Measurements from ENCODE around the gene SULT1C2. TPM values are rescaled to one million over a fixed set of nuclear protein-coding genes. Genes with fewer than 3 reads are reported as not detected.

SULT1C2 gene
- total RNA-seq = under 1 TPM in 1 of 2 donors, not detected in 1; 0.43 TPM
- polyA plus RNA-seq (ENCODE audit: insufficient read depth, low read depth, low replicate concordance) = 1.3 TPM
- long read RNA-seq, donor 1, partial matches to known transcripts = 0 of 1 reads
- long read RNA-seq, donor 1, other reads (novel, unspliced or antisense) = 0 of 1 reads
- long read RNA-seq, donor 2 = 0 reads

DNA sequence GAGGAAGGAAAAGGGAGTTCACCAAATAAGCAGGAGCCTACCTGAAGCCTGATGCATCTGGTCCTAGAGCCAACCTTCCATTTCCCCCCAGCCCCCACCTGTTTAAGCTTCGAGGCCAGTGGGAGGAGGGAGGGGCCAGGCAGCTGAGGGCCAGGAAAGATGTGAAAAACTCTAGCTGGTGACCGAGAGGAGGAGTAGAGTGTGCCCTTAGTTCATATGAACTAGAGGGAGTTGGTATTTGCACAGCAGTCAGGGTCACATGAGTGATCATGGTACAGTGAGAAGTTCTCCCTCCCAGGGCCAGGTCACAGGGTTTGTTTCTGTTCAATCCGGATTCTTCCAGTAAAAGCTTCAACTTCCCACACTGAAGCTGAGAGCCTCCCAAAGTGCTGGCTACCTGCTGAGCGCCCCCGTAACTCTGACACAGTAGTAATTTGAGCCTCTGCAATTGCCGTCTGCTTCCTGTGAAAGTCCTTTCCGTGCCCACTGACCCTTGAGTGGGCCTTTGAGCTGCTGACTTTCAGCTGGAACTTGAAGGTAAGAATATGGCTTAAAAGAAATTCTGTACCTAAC is at the start of gene SULT1C2:
SULT1C2 (plus strand) TSS at position 362 of the 573 bp plus-strand sequence. CDS start 4,773 bp downstream, outside the sequence.
- Histone ChIP-seq H3K4me3 (no peak within 1 kb of the TSS), H3K27ac (no peak within 1 kb of the TSS), H3K4me1 (no peaks in the 10 kb centered on the region), H3K9me3 (no peaks in the 10 kb centered on the region), H3K27me3 (no peaks in the 10 kb centered on the region), H3K36me3 (ENCODE audit: low read depth, missing control alignments) (no peaks in the 10 kb centered on the region)
- no peak for DNase-seq
- no peak for TF ChIP-seq POLR2A (IDR thresholded peaks at IDR 0.05)
- TF ChIP-seq, protein P1, sequence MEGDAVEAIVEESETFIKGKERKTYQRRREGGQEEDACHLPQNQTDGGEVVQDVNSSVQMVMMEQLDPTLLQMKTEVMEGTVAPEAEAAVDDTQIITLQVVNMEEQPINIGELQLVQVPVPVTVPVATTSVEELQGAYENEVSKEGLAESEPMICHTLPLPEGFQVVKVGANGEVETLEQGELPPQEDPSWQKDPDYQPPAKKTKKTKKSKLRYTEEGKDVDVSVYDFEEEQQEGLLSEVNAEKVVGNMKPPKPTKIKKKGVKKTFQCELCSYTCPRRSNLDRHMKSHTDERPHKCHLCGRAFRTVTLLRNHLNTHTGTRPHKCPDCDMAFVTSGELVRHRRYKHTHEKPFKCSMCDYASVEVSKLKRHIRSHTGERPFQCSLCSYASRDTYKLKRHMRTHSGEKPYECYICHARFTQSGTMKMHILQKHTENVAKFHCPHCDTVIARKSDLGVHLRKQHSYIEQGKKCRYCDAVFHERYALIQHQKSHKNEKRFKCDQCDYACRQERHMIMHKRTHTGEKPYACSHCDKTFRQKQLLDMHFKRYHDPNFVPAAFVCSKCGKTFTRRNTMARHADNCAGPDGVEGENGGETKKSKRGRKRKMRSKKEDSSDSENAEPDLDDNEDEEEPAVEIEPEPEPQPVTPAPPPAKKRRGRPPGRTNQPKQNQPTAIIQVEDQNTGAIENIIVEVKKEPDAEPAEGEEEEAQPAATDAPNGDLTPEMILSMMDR (IDR thresholded peaks at IDR 0.05) = no peak
- intact Hi-C loops (cut with DNase I; ENCODE audit: low total_unique reads) = no loop called here
- WGBS, 2 donors = 36 to 46% methylated on average over 7 of the region's 7 CpGs

DNA sequence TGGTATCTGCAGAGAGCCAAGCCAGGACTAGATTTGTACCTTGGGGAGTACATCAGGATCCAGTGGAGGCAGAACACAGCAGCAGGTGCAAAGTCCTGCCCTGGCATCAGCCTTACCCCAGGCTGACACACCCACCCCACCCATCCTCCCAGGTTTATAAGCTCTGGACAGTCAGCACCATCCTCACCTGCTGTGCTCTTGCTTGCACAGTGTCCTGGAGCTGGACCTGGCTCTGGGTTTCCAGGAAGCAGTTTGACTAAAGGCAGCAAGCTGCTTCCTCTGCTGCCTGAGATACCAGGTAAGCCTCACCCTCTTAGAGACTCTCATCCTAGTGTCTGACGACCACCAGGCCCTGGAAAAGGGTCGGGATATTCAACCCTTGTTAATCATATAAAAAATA is 48.9 kb upstream of the SULT1C2 start, which contains the start of gene SULT1C3:
SULT1C3 (plus strand) TSS at position 183 of the 400 bp plus-strand sequence. CDS start 7,227 bp downstream, outside the sequence.
- WGBS, 2 donors = 67 to 95% methylated on average over 2 of the region's 2 CpGs
- Histone ChIP-seq H3K4me1 (no peaks in the 10 kb centered on the region), H3K4me3 (no peak within 1 kb of the TSS), H3K27me3 (no peaks in the 10 kb centered on the region), H3K9me3 (no peaks in the 10 kb centered on the region), H3K27ac (no peak within 1 kb of the TSS), H3K36me3 (ENCODE audit: low read depth, missing control alignments) (no peaks in the 10 kb centered on the region)
- no peak for TF ChIP-seq POLR2A (IDR thresholded peaks at IDR 0.05)
- TF ChIP-seq, protein P1 (IDR thresholded peaks at IDR 0.05) = no peak
- no peak for DNase-seq
- intact Hi-C loops (cut with DNase I; ENCODE audit: low total_unique reads) = no loop called here

DNA sequence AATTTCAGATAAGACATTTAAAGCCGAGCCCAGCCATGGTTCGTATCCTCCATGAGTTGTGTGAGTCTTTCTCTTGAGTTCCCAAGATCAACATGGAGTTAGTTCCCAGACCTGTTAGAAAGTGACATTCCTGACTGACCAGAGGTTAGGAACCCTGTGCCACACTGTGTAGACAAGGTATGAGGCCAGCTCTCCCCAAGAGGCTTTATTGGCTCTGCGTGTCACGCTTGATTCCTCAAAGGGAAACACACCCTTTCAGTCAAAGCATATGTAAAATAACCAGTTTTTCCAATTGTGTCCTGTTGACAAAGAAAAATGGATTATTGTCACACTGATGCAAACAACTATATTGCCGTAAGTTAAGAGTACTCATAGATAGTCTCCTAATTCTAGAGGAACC is 47.7 kb upstream of the SULT1C2 start:
- WGBS, 2 donors = 93 to 95% methylated on average over 5 of the region's 5 CpGs
- Histone ChIP-seq H3K27ac (no peak overlapping the region), H3K4me3 (no peak overlapping the region), H3K27me3 (no peaks in the 10 kb centered on the region), H3K9me3 (no peaks in the 10 kb centered on the region), H3K36me3 (ENCODE audit: low read depth, missing control alignments) (no peaks in the 10 kb centered on the region), H3K4me1 (no peaks in the 10 kb centered on the region)
- TF ChIP-seq, protein P1 (IDR thresholded peaks at IDR 0.05) = no peak
- no peak for TF ChIP-seq POLR2A (IDR thresholded peaks at IDR 0.05)
- no peak for DNase-seq
- intact Hi-C loops (cut with DNase I; ENCODE audit: low total_unique reads) = no loop called here

DNA sequence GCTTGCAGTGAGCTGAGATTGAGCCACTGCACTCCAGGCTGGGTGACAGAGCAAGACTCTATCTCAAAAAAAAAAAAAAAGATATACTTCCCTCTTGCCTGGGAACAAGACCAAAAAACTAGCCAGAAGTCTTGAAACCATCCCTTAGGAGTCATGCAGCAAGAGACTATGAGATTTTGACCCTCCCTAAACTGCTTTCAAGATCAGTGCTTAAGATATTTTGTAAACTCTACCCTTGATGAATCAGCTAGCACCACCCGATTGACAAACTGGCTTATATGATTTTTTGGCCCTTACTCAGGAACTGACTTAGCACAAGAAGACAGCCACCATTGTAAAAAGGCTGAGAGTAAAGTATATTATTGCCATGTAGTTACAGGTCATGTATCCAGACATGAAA is 45.1 kb upstream of the SULT1C2 start:
- no peak for DNase-seq
- intact Hi-C loops (cut with DNase I; ENCODE audit: low total_unique reads) = no loop called here
- H3K27ac ChIP-seq = no peak overlapping the region

More for the DNA sequence above, 45.1 kb upstream of the SULT1C2 start:
- H3K9me3 ChIP-seq = no peaks in the 10 kb centered on the region
- H3K27me3 ChIP-seq = no peaks in the 10 kb centered on the region
- no peaks in the 10 kb centered on the region for H3K4me1 ChIP-seq
- WGBS, 2 donors = 82 to 90% methylated on average over 1 of the region's 1 CpG
- no peak overlapping the region for H3K4me3 ChIP-seq
- TF ChIP-seq, protein P1 (IDR thresholded peaks at IDR 0.05) = no peak
- TF ChIP-seq POLR2A (IDR thresholded peaks at IDR 0.05) = no peak
- no peaks in the 10 kb centered on the region for H3K36me3 ChIP-seq (ENCODE audit: low read depth, missing control alignments)
